Natural killer cell treated with Interleukin-12 subunit alpha and Interleukin-12 subunit beta and Interleukin-15 and Interleukin-18, amount 100 ng/mL, for 72 hours (primary cell): ENCODE results near the gene PTPN3. TPM values are rescaled to one million over a fixed set of nuclear protein-coding genes. Genes with fewer than 3 reads are reported as not detected.
"Not testable (repeated sequence)": the region's sequence is repeated elsewhere in the genome, so short reads cannot be mapped to it uniquely, and the experiment has no call there.

Experiments used
- ATAC-seq, 2 donors: fragments of 150-1000 bp; cut with Tn5 transposase in 1 of 2; sonication (Bioruptor Pico), chemical (Tn5 transposase) in 1 of 2; 2 replicates each; pipeline ENCODE4 v1.10.0; 2021
- DNase-seq: peaks from one replicate; pipeline ENCODE4 v3.0.0; 2022; ENCODE audit warnings: low spot score
- H3K27ac Mint-ChIP-seq, 2 donors: 1 replicate in 1 of 2; 2 replicates in 1 of 2; pipeline ENCODE4 v1.8.0; 2022; ENCODE audit warnings: mixed read lengths in 2 of 2, mild to moderate bottlenecking in 1 of 2, moderate library complexity in 1 of 2
- H3K27me3 Mint-ChIP-seq, 2 donors: 1 replicate in 1 of 2; 2 replicates in 1 of 2; pipeline ENCODE4 v1.8.0; 2022; ENCODE audit warnings: mixed read lengths in 2 of 2
- H3K36me3 Mint-ChIP-seq: one replicate; pipeline ENCODE4 v1.8.0; 2022; ENCODE audit warnings: mixed read lengths
- H3K4me1 Mint-ChIP-seq, 2 donors: 1 replicate in 1 of 2; 2 replicates in 1 of 2; pipeline ENCODE4 v1.8.0; 2022; ENCODE audit warnings: low read depth in 2 of 2, mixed read lengths in 2 of 2, mild to moderate bottlenecking in 1 of 2
- H3K4me3 Mint-ChIP-seq: one replicate; pipeline ENCODE4 v1.8.0; 2022; ENCODE audit warnings: mixed read lengths
- H3K9me3 Mint-ChIP-seq: 2 replicates; pipeline ENCODE4 v1.8.0; 2022; ENCODE audit warnings: mixed read lengths
- total RNA-seq, 2 donors: library from RNA; stranded (reverse); gene quantifications; one replicate each; pipeline ENCODE4 v1.2.3, GENCODE V29; 2022

The PTPN3 gene
- total RNA-seq, 2 donors from 2014 or later: 0.12 to 0.81 TPM

GRCh38 chr9:109349421-109349846 is 148.7 kb downstream of the PTPN3 start:
- no peak for ATAC-seq
- Mint-ChIP-seq H3K4me3 (no peak overlapping the region), H3K4me1 (no peaks in the 10 kb centered on the region), H3K9me3 (no peaks in the 10 kb centered on the region), H3K27ac (no peak overlapping the region), H3K36me3 (no peaks in the 10 kb centered on the region), H3K27me3 (peaks cover 0 to 2% of the 10 kb centered on the region in 2 donors)
- no peak for DNase-seq

GRCh38 chr9:109346904-109347303 is 151.2 kb downstream of the PTPN3 start:
- no peak overlapping the region for H3K4me3 Mint-ChIP-seq
- DNase-seq (no peak), ATAC-seq (no peak)
- H3K4me1 Mint-ChIP-seq: no peaks in the 10 kb centered on the region
- no peaks in the 10 kb centered on the region for H3K36me3 Mint-ChIP-seq
- H3K27me3 Mint-ChIP-seq: no peaks in the 10 kb centered on the region
- no peaks in the 10 kb centered on the region for H3K9me3 Mint-ChIP-seq
- no peak overlapping the region for H3K27ac Mint-ChIP-seq

DNA sequence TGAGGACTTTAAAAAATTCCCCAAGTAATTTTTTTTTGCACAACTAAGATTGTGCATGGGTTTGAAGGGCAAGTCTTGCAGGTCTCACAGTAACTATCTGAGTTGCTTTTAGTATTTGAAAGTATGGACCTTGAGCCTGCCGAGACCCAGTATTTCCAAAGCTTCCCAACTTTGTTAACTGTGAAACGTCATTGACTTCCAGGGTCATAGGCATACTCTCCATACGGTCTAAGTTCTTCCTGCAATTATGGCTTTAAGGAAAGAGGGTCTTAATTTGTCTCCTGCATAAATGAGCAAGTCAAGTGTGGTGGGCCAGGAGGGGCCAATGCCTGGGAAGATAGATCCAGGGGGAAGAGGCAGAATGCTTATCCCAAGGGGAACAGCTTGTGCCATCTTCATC is 153.2 kb downstream of the PTPN3 start:
- H3K27ac Mint-ChIP-seq: no peak overlapping the region
- H3K4me1 Mint-ChIP-seq: no peaks in the 10 kb centered on the region
- DNase-seq (no peak), ATAC-seq (no peak)
- no peaks in the 10 kb centered on the region for H3K27me3 Mint-ChIP-seq
- no peaks in the 10 kb centered on the region for H3K9me3 Mint-ChIP-seq
- H3K36me3 Mint-ChIP-seq: no peaks in the 10 kb centered on the region
- no peak overlapping the region for H3K4me3 Mint-ChIP-seq

DNA sequence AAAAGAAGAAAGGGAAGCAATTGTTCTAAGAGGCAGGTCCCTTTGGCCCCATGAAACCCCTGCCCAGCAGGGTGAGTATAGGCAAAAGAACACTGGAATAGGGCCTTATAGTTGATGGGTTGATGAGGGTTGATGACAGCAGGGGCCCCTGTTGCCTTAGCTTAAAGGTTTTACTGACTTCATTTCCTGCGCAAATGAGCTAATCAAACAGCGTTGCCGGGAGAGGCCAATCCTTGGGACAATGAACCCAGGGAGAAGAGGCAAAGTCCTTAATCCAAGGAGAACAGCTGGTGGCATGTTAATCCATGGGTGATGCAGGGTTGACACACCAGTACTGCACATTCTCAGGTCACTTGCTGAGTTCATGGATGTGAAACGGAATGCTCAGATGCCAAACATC is 155.2 kb downstream of the PTPN3 start:
- H3K27me3 Mint-ChIP-seq: no peaks in the 10 kb centered on the region
- H3K36me3 Mint-ChIP-seq: no peaks in the 10 kb centered on the region
- H3K4me3 Mint-ChIP-seq: no peak overlapping the region
- H3K27ac Mint-ChIP-seq: no peak overlapping the region
- no peaks in the 10 kb centered on the region for H3K4me1 Mint-ChIP-seq
- DNase-seq (no peak), ATAC-seq (no peak)
- H3K9me3 Mint-ChIP-seq: no peaks in the 10 kb centered on the region

DNA sequence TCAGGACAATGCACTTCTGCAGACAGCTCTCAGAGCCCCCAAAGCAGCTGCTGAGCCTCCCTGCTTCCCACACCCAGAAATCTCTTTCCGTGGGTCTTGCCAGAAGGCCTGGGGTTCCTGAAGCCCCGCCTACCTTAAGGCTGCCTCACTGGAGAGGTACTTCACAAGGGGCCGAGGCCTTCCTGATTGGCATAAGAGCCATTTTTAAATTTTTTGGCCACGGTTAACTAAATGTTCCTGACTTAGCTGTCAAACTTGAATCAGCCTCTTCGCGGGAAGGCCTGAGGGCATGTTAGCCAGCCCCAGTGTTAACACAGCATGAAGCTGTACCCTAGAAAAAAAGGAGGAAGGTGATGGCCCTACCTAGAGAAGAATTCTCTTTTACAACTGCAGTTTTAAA is 156.5 kb downstream of the PTPN3 start:
- Mint-ChIP-seq H3K9me3 (no peaks in the 10 kb centered on the region), H3K27ac (no peak overlapping the region)
- no peak for ATAC-seq

DNA sequence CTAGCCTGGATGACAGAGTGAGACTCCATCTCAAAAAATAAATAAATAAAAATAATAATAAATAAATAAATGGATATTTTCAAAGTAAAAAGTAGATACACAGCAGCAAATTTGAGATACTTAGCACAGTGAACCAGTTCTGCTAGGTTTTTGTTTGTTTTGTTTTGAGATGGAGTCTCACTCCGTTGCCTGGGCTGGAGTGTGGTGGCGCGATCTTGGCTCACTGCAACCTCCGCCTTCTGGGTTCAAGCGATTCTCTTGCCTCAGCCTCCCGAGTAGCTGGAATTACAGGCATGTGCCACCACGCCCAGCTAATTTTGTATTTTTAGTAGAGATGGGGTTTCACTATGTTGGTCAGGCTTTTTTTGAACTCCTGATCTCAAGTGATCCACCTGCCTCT is 157.1 kb downstream of the PTPN3 start:
- not testable (repeated sequence) for H3K36me3 Mint-ChIP-seq, H3K4me1 Mint-ChIP-seq, H3K4me3 Mint-ChIP-seq, H3K27ac Mint-ChIP-seq, H3K27me3 Mint-ChIP-seq, ATAC-seq, DNase-seq, H3K9me3 Mint-ChIP-seq

More for the DNA sequence above, 156.5 kb downstream of the PTPN3 start:
- Mint-ChIP-seq H3K4me3 (no peak overlapping the region), H3K27me3 (no peaks in the 10 kb centered on the region), H3K36me3 (no peaks in the 10 kb centered on the region), H3K4me1 (no peaks in the 10 kb centered on the region)
- no peak for DNase-seq

DNA sequence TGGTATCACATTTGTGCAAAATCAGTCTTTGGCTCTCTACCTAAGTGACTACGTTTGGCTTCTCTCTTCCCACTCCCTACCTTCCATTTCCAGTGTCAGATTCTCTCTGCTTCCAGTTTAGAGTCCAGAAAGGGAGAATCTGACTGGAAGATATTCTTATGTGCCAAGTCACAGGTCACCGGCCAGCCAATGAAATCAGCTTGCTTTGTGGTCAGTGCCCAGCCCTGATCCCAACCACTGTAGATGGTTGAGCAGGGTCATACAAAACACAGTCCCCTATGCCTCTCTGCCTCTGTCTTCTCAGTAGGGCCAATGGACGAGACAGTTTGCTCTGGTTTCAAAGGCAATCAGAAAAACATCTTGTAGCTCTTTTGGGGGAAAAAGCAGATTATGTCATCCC is 161.7 kb downstream of the PTPN3 start:
- no peak for ATAC-seq
- Mint-ChIP-seq H3K27me3 (peaks cover 8 to 21% of the 10 kb centered on the region in 2 donors), H3K4me3 (no peak overlapping the region), H3K27ac (no peak overlapping the region), H3K36me3 (no peaks in the 10 kb centered on the region), H3K9me3 (no peaks in the 10 kb centered on the region), H3K4me1 (no peaks in the 10 kb centered on the region)
- DNase-seq: no peak

DNA sequence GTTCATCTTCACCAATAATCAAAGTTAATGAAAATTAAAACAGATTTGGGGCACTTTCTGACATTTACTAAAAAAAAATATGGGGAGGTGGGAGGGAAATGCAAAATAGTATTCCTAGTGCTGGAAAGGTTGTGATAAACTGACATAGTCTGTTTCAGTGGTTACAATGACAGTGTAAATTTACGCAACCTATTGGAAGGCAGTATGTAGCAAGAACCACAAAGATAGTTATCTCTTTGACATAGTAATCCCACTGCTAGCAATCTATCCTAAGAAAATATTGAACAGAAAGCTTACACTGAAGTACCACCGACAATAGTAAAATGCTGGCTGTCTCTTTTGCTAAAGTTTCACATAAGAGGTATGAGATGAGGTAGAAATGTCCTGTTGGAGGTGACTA is 162.2 kb downstream of the PTPN3 start:
- Mint-ChIP-seq H3K4me3 (no peak overlapping the region), H3K27me3 (peaks cover 8 to 21% of the 10 kb centered on the region in 2 donors), H3K27ac (no peak overlapping the region), H3K36me3 (no peaks in the 10 kb centered on the region), H3K4me1 (no peaks in the 10 kb centered on the region), H3K9me3 (no peaks in the 10 kb centered on the region)
- ATAC-seq (no peak), DNase-seq (no peak)

GRCh38 chr9:109335121-109335520 is 163.0 kb downstream of the PTPN3 start:
- Mint-ChIP-seq H3K4me3 (no peak overlapping the region), H3K27ac (no peak overlapping the region), H3K27me3 (peaks cover 8 to 21% of the 10 kb centered on the region in 2 donors), H3K9me3 (no peaks in the 10 kb centered on the region), H3K4me1 (no peaks in the 10 kb centered on the region), H3K36me3 (no peaks in the 10 kb centered on the region)
- ATAC-seq (no peak), DNase-seq (no peak)

- Mint-ChIP-seq H3K27me3 (peaks cover 15 to 40% of the 10 kb centered on the region in 2 donors), H3K27ac (no peak overlapping the region), H3K4me3 (no peak overlapping the region), H3K4me1 (no peaks in the 10 kb centered on the region), H3K9me3 (no peaks in the 10 kb centered on the region), H3K36me3 (no peaks in the 10 kb centered on the region)
- no peak for ATAC-seq
- no peak for DNase-seq
These were observed 166.8 kb downstream of the PTPN3 start for GRCh38 chr9:109331353-109331752.

- Mint-ChIP-seq H3K36me3 (no peaks in the 10 kb centered on the region), H3K27ac (no peak overlapping the region), H3K9me3 (no peaks in the 10 kb centered on the region), H3K4me1 (no peaks in the 10 kb centered on the region), H3K27me3 (peaks cover 12 to 39% of the 10 kb centered on the region in 2 donors), H3K4me3 (no peak overlapping the region)
- DNase-seq (no peak), ATAC-seq (no peak)
These were observed 168.4 kb downstream of the PTPN3 start for GRCh38 chr9:109329638-109330258.

GRCh38 chr9:109328978-109329637 is 169.0 kb downstream of the PTPN3 start:
- Mint-ChIP-seq H3K36me3 (no peaks in the 10 kb centered on the region), H3K4me3 (no peak overlapping the region), H3K9me3 (no peaks in the 10 kb centered on the region), H3K4me1 (no peaks in the 10 kb centered on the region), H3K27ac (no peak overlapping the region), H3K27me3 (peaks cover 14 to 42% of the 10 kb centered on the region in 2 donors)
- ATAC-seq (no peak), DNase-seq (no peak)
